ENCODE results near the gene DPPA2. TPM values are rescaled to one million over a fixed set of nuclear protein-coding genes. Genes with fewer than 3 reads are reported as not detected.

The DPPA2 gene
- total RNA-seq, 2 experiments from 2014 or later = not detected

GRCh38 chr3:109346770-109347295, 30.5 kb upstream of the DPPA2 start:
- no peaks in the 10 kb centered on the region for H3K4me1 Mint-ChIP-seq (ENCODE audit: low read depth)
- H3K4me3 ChIP-seq (ENCODE audit: low read length) = no peak overlapping the region
- DNase-seq = no peak
- no peak overlapping the region for H3K4me3 Mint-ChIP-seq
- no peaks in the 10 kb centered on the region for H3K27me3 ChIP-seq (ENCODE audit: control insufficient read depth in 1 of 2, insufficient read depth in 2 of 2, low read length in 2 of 2)
- no peaks in the 10 kb centered on the region for H3K36me3 Mint-ChIP-seq (ENCODE audit: low read depth)
- no peaks in the 10 kb centered on the region for H3K27me3 Mint-ChIP-seq
- H3K27ac Mint-ChIP-seq = no peak overlapping the region
- H3K9me3 Mint-ChIP-seq = no peaks in the 10 kb centered on the region
- no peaks in the 10 kb centered on the region for H3K36me3 ChIP-seq (ENCODE audit: insufficient read depth, low read length)
- ATAC-seq (ENCODE audit: poor library complexity) = no peak
- H3K9me3 ChIP-seq (ENCODE audit: control insufficient read depth in 1 of 2, insufficient read depth in 1 of 2, low read length in 2 of 2) = no peaks in the 10 kb centered on the region
- TF ChIP-seq, protein P1, sequence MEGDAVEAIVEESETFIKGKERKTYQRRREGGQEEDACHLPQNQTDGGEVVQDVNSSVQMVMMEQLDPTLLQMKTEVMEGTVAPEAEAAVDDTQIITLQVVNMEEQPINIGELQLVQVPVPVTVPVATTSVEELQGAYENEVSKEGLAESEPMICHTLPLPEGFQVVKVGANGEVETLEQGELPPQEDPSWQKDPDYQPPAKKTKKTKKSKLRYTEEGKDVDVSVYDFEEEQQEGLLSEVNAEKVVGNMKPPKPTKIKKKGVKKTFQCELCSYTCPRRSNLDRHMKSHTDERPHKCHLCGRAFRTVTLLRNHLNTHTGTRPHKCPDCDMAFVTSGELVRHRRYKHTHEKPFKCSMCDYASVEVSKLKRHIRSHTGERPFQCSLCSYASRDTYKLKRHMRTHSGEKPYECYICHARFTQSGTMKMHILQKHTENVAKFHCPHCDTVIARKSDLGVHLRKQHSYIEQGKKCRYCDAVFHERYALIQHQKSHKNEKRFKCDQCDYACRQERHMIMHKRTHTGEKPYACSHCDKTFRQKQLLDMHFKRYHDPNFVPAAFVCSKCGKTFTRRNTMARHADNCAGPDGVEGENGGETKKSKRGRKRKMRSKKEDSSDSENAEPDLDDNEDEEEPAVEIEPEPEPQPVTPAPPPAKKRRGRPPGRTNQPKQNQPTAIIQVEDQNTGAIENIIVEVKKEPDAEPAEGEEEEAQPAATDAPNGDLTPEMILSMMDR (IDR thresholded peaks at IDR 0.05) = no peak
- POLR2A ChIA-PET = no interaction called here
- no peaks in the 10 kb centered on the region for H3K4me1 ChIP-seq (ENCODE audit: insufficient read depth, low read length)
- CTCF ChIA-PET = no interaction called here
- H3K27ac ChIP-seq (ENCODE audit: low read depth in 1 of 2, low read length in 2 of 2) = no peak overlapping the region
- intact Hi-C loops (cut with DNase I, micrococcal nuclease) = no loop called here

GRCh38 chr3:109346099-109346498, 29.8 kb upstream of the DPPA2 start:
- no peak overlapping the region for H3K27ac ChIP-seq (ENCODE audit: low read depth in 1 of 2, low read length in 2 of 2)
- ChIA-PET POLR2A (no interaction called here), CTCF (no interaction called here)
- H3K36me3 Mint-ChIP-seq (ENCODE audit: low read depth) = no peaks in the 10 kb centered on the region
- H3K9me3 Mint-ChIP-seq = no peaks in the 10 kb centered on the region
- H3K4me3 ChIP-seq (ENCODE audit: low read length) = no peak overlapping the region
- H3K4me3 Mint-ChIP-seq = no peak overlapping the region
- H3K27me3 Mint-ChIP-seq = no peaks in the 10 kb centered on the region
- ATAC-seq (ENCODE audit: poor library complexity) (no peak), DNase-seq (no peak)
- peaks cover 0 to 4% of the 10 kb centered on the region in 2 experiments for H3K9me3 ChIP-seq (ENCODE audit: control insufficient read depth in 1 of 2, insufficient read depth in 1 of 2, low read length in 2 of 2)
- H3K27me3 ChIP-seq (ENCODE audit: control insufficient read depth in 1 of 2, insufficient read depth in 2 of 2, low read length in 2 of 2) = no peaks in the 10 kb centered on the region
- intact Hi-C loops (cut with DNase I, micrococcal nuclease) = no loop called here
- H3K36me3 ChIP-seq (ENCODE audit: insufficient read depth, low read length) = no peaks in the 10 kb centered on the region
- no peaks in the 10 kb centered on the region for H3K4me1 Mint-ChIP-seq (ENCODE audit: low read depth)
- H3K4me1 ChIP-seq (ENCODE audit: insufficient read depth, low read length) = no peaks in the 10 kb centered on the region
- H3K27ac Mint-ChIP-seq = no peak overlapping the region
- TF ChIP-seq, protein P1 (IDR thresholded peaks at IDR 0.05) = no peak

GRCh38 chr3:109339714-109340648, 23.7 kb upstream of the DPPA2 start:
- Mint-ChIP-seq H3K4me3 (no peak overlapping the region), H3K36me3 (ENCODE audit: low read depth) (no peaks in the 10 kb centered on the region), H3K4me1 (ENCODE audit: low read depth) (peaks cover 13% of the 10 kb centered on the region), H3K9me3 (no peaks in the 10 kb centered on the region), H3K27ac (no peak overlapping the region), H3K27me3 (peaks cover 21% of the 10 kb centered on the region)
- intact Hi-C loops (cut with DNase I, micrococcal nuclease) = no loop called here
- H3K36me3 ChIP-seq (ENCODE audit: insufficient read depth, low read length) = no peaks in the 10 kb centered on the region
- DNase-seq = no peak
- no peak overlapping the region for H3K4me3 ChIP-seq (ENCODE audit: low read length)
- ATAC-seq (ENCODE audit: poor library complexity) = no peak
- H3K27ac ChIP-seq (ENCODE audit: low read depth in 1 of 2, low read length in 2 of 2) = no peak overlapping the region
- peaks cover 12 to 16% of the 10 kb centered on the region in 2 experiments for H3K27me3 ChIP-seq (ENCODE audit: control insufficient read depth in 1 of 2, insufficient read depth in 2 of 2, low read length in 2 of 2)
- no peaks in the 10 kb centered on the region for H3K4me1 ChIP-seq (ENCODE audit: insufficient read depth, low read length)
- ChIA-PET CTCF (no interaction called here), POLR2A (no interaction called here)
- TF ChIP-seq, protein P1 (IDR thresholded peaks at IDR 0.05) = no peak
- H3K9me3 ChIP-seq (ENCODE audit: control insufficient read depth in 1 of 2, insufficient read depth in 1 of 2, low read length in 2 of 2) = peaks cover 0 to 21% of the 10 kb centered on the region in 2 experiments
